Osteoblast (primary cell): ENCODE data around the gene SIX5. TPM values are rescaled to one million over a fixed set of nuclear protein-coding genes. Genes with fewer than 3 reads are reported as not detected.
A peak's percentile ranks its signal among the peaks of the same experiment; 100 is the strongest.
"Not testable (repeated sequence)": the region's sequence is repeated elsewhere in the genome, so short reads cannot be mapped to it uniquely, and the experiment has no call there.

Source experiments
- DNase-seq: peaks from one replicate; pipeline ENCODE4 v3.0.0; 2011; ENCODE audit warnings: low spot score, mixed read lengths; ENCODE audit not compliant: insufficient read length; ENCODE audit errors: missing footprints
- H2AFZ ChIP-seq: 2 replicates; pipeline ENCODE4 v1.6.0; 2011; ENCODE audit warnings: mild to moderate bottlenecking, low read length
- H3K27ac ChIP-seq: 2 replicates; pipeline ENCODE4 v1.5.1; 2011; ENCODE audit warnings: mild to moderate bottlenecking, low read depth, low read length, moderate library complexity
- H3K27me3 ChIP-seq: 2 replicates; pipeline ENCODE4 v1.6.0; 2012; ENCODE audit warnings: mild to moderate bottlenecking, control low read depth, inconsistent platforms, low read length, moderate library complexity; ENCODE audit not compliant: insufficient read depth
- H3K36me3 ChIP-seq: 2 replicates; pipeline ENCODE4 v1.5.1; 2011; ENCODE audit warnings: mild to moderate bottlenecking, low read length, control low read depth, moderate library complexity; ENCODE audit not compliant: insufficient read depth
- H3K4me1 ChIP-seq: 2 replicates; pipeline ENCODE4 v1.5.1; 2011; ENCODE audit warnings: mild to moderate bottlenecking, low read length, control low read depth, moderate library complexity; ENCODE audit not compliant: insufficient read depth
- H3K4me2 ChIP-seq: 2 replicates; pipeline ENCODE4 v1.6.0; 2011; ENCODE audit warnings: mild to moderate bottlenecking, low read length; ENCODE audit not compliant: insufficient read depth
- H3K4me3 ChIP-seq: fragments of 200-600 bp; sonication (generic); 3 replicates; pipeline ENCODE4 v1.5.1; 2012; ENCODE audit warnings: mild to moderate bottlenecking, low read length, inconsistent platforms; ENCODE audit not compliant: insufficient read depth
- H3K79me2 ChIP-seq: 2 replicates; pipeline ENCODE4 v1.6.0; 2012; ENCODE audit warnings: mild to moderate bottlenecking, low read length, control low read depth, inconsistent platforms; ENCODE audit not compliant: insufficient read depth
- H3K9me3 ChIP-seq: 2 replicates; pipeline ENCODE4 v1.5.1; 2011; ENCODE audit warnings: low read depth, low read length, control low read depth
- H4K20me1 ChIP-seq: 2 replicates; pipeline ENCODE4 v1.6.0; 2012; ENCODE audit warnings: mild to moderate bottlenecking, low read length, control low read depth; ENCODE audit not compliant: insufficient read depth
- CTCF ChIP-seq: IDR thresholded peaks from 2 replicates; pipeline ENCODE4 v1.5.1; 2011; ENCODE audit warnings: mild to moderate bottlenecking, low read depth, low read length, moderate library complexity; ENCODE audit errors: extremely low read depth
- total RNA-seq: library from RNA; depleted of rRNA; stranded (reverse); fragments of >200 nt; gene quantifications from 2 replicates; pipeline ENCODE4 v1.2.3, GENCODE V29; 2012

Gene SIX5
- total RNA-seq, 1 donor: 11.6 TPM

- Histone ChIP-seq H3K36me3 (no peaks in the 10 kb centered on the region), H3K79me2 (no peaks in the 10 kb centered on the region), H3K4me1 (peaks cover 11% of the 10 kb centered on the region), H2AFZ (no peak overlapping the region), H3K27ac (no peak overlapping the region), H3K4me2 (no peak overlapping the region), H3K27me3 (no peaks in the 10 kb centered on the region), H4K20me1 (no peaks in the 10 kb centered on the region), H3K9me3 (no peaks in the 10 kb centered on the region), H3K4me3 (no peak overlapping the region)
- no peak for TF ChIP-seq CTCF
- no peak for DNase-seq
These were observed 35.8 kb upstream of the SIX5 start for GRCh38 chr19:45804959-45805230.

- H3K27ac ChIP-seq: no peak overlapping the region
- H3K4me2 ChIP-seq: no peak overlapping the region
- no peaks in the 10 kb centered on the region for H3K9me3 ChIP-seq
- no peak for TF ChIP-seq CTCF
- no peaks in the 10 kb centered on the region for H3K79me2 ChIP-seq
- H3K36me3 ChIP-seq: no peaks in the 10 kb centered on the region
- H3K4me3 ChIP-seq: no peak overlapping the region
- no peaks in the 10 kb centered on the region for H3K27me3 ChIP-seq
- no peak overlapping the region for H2AFZ ChIP-seq
- peaks cover 8% of the 10 kb centered on the region for H3K4me1 ChIP-seq
- H4K20me1 ChIP-seq: no peaks in the 10 kb centered on the region
- no peak for DNase-seq
These were observed 35.3 kb upstream of the SIX5 start for GRCh38 chr19:45804140-45804958.

GRCh38 chr19:45801603-45802175 is 32.6 kb upstream of the SIX5 start:
- no peak for TF ChIP-seq CTCF
- Histone ChIP-seq H3K4me3 (no peak overlapping the region), H3K4me2 (no peak overlapping the region), H3K36me3 (no peaks in the 10 kb centered on the region), H2AFZ (no peak overlapping the region), H3K4me1 (peaks cover 13% of the 10 kb centered on the region), H3K27ac (no peak overlapping the region), H3K27me3 (no peaks in the 10 kb centered on the region), H3K9me3 (no peaks in the 10 kb centered on the region), H3K79me2 (no peaks in the 10 kb centered on the region), H4K20me1 (no peaks in the 10 kb centered on the region)
- DNase-seq: peak; percentile 68

GRCh38 chr19:45800070-45800553 is 31.1 kb upstream of the SIX5 start:
- Histone ChIP-seq H3K27ac (no peak overlapping the region), H4K20me1 (no peaks in the 10 kb centered on the region), H3K79me2 (no peaks in the 10 kb centered on the region), H3K4me3 (no peak overlapping the region), H3K4me2 (no peak overlapping the region), H3K9me3 (no peaks in the 10 kb centered on the region), H3K4me1 (peaks cover 13% of the 10 kb centered on the region), H3K36me3 (no peaks in the 10 kb centered on the region), H2AFZ (no peak overlapping the region), H3K27me3 (no peaks in the 10 kb centered on the region)
- TF ChIP-seq CTCF: no peak
- DNase-seq: peak; percentile 91

DNA sequence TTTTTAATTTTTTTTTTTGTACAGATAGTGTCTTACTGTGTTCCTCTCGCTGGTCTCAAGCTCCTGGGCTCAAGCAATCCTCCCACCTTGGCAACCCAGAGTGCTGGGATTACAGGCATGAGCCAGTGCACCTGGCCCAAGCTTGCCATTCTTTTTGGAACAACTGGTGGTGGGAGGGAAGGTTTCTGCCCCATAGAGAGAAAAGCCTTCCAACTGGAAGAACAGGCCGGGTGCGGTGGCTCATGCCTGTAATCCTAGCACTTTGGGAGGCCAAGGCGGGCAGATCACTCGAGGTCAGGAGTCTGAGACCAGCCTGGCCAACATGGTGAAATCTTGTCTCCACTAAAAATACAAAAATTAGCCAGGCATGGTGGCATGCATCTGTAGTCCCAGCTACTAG is 30.5 kb upstream of the SIX5 start:
- not testable (repeated sequence) for H3K36me3 ChIP-seq, H3K27ac ChIP-seq

More for the DNA sequence above, 30.5 kb upstream of the SIX5 start:
- not testable (repeated sequence) for H3K79me2 ChIP-seq, DNase-seq, H3K9me3 ChIP-seq, H2AFZ ChIP-seq, H3K4me2 ChIP-seq, H3K4me3 ChIP-seq, H3K27me3 ChIP-seq, H4K20me1 ChIP-seq
- H3K4me1 ChIP-seq: peaks cover 13% of the 10 kb centered on the region
